Activated T-helper 9 cell treated with anti-CD3 and anti-CD28 coated beads, Interleukin-2, amount 50 U/mL, for 16 hours (primary cell): ENCODE results near the gene DEGS1.

Source experiments
- DNase-seq: peaks from one replicate; pipeline ENCODE4 v3.0.0-alpha.2; 2020; ENCODE audit warnings: low read depth

The DEGS1 gene

GRCh38 chr1:224182866-224183590 lies at the start of gene DEGS1:
Gene DEGS1 (plus strand): TSS chr1:224183240. CDS start chr1:224183337, 97 bp downstream.
- peak; percentile 76 for DNase-seq

- no peak for DNase-seq
These were observed 49.2 kb upstream of the DEGS1 start for GRCh38 chr1:224133741-224134299.

GRCh38 chr1:224137518-224137917 lies 45.5 kb upstream of the DEGS1 start:
- DNase-seq: no peak

GRCh38 chr1:224138198-224138597 lies 44.8 kb upstream of the DEGS1 start:
- DNase-seq: no peak

- no peak for DNase-seq
These were observed 41.3 kb upstream of the DEGS1 start for GRCh38 chr1:224141693-224142092.

GRCh38 chr1:224149709-224150108 lies 33.3 kb upstream of the DEGS1 start:
- no peak for DNase-seq

- DNase-seq: no peak
These were observed 31.9 kb upstream of the DEGS1 start for GRCh38 chr1:224151117-224151516.

- DNase-seq: no peak
These were observed 25.7 kb upstream of the DEGS1 start for GRCh38 chr1:224157316-224157715.

- DNase-seq: no peak
These were observed 23.5 kb upstream of the DEGS1 start for GRCh38 chr1:224159541-224159940.

GRCh38 chr1:224160171-224160682 lies 22.8 kb upstream of the DEGS1 start:
- DNase-seq: no peak

GRCh38 chr1:224162768-224163167 lies 20.3 kb upstream of the DEGS1 start:
- DNase-seq: no peak

GRCh38 chr1:224163311-224163710 lies 19.7 kb upstream of the DEGS1 start:
- DNase-seq: no peak

- no peak for DNase-seq
These were observed 14.1 kb upstream of the DEGS1 start for GRCh38 chr1:224168859-224169380.

GRCh38 chr1:224169718-224170270 lies 13.2 kb upstream of the DEGS1 start:
- no peak for DNase-seq

GRCh38 chr1:224170343-224170742 lies 12.7 kb upstream of the DEGS1 start:
- no peak for DNase-seq

GRCh38 chr1:224170748-224171478 lies 12.1 kb upstream of the DEGS1 start:
- DNase-seq: no peak

GRCh38 chr1:224172229-224172628 lies 10.8 kb upstream of the DEGS1 start:
- DNase-seq: no peak

GRCh38 chr1:224173523-224173922 lies 9.5 kb upstream of the DEGS1 start:
- DNase-seq: no peak

GRCh38 chr1:224175617-224176016 lies 7.4 kb upstream of the DEGS1 start:
- no peak for DNase-seq

- DNase-seq: no peak
These were observed 5.6 kb upstream of the DEGS1 start for GRCh38 chr1:224177356-224177999.

- DNase-seq: no peak
These were observed 4.1 kb upstream of the DEGS1 start for GRCh38 chr1:224178894-224179293.
